GM12878 (cell line): ENCODE results near the gene TRERF1. TPM values are rescaled to one million over a fixed set of nuclear protein-coding genes. Genes with fewer than 3 reads are reported as not detected.

Experiments
- ATAC-seq: fragments of 200-7000 bp; cut with Tn5 transposase; 3 replicates; pipeline ENCODE4 v1.9.1; 2020; ENCODE audit warnings: mild to moderate bottlenecking, moderate library complexity
- BruUV-seq: library from RNA; stranded (reverse); fragments of 400-500 nt; replicated peaks from 2 replicates; lab custom pipeline; 2021; lab: Mats Ljungman, UMichigan
- CTCF ChIA-PET: fragments of 300-600 bp; sonication (Branson Sonifier 250); formaldehyde crosslinking; extraction: SDS; loops from one replicate; lab custom pipeline; 2021; ENCODE audit warnings: inconsistent platforms; lab: Yijun Ruan, JAX
- POLR2A ChIA-PET: fragments of 350-600 bp; formaldehyde crosslinking; extraction: SDS; loops from one replicate; lab custom pipeline; 2021; ENCODE audit warnings: inconsistent platforms; lab: Charles Lee
- RAD21 ChIA-PET: fragments of 300-600 bp; sonication (Branson Sonifier 250); formaldehyde crosslinking; loops from one replicate; lab custom pipeline; 2023; ENCODE audit warnings: antibody characterized with exemption; ENCODE audit not compliant: unreplicated experiment; lab: Charles Lee
- SMC1A ChIA-PET: fragments of 300-600 bp; sonication (Branson Sonifier 250); formaldehyde crosslinking; loops from one replicate; lab custom pipeline; 2023; ENCODE audit not compliant: unreplicated experiment, uncharacterized antibody; lab: Charles Lee
- DNase-seq: peaks from one replicate; pipeline ENCODE4 v3.0.0-alpha.2; 2011; ENCODE audit warnings: low read depth, low spot score
- FAIRE-seq: peaks from 3 replicates; lab custom pipeline; 2011; peaks lifted over from hg19 to GRCh38; lab: Jason Lieb, UNC
- H2AFZ ChIP-seq: 2 replicates; pipeline ENCODE4 v1.6.0; 2011; ENCODE audit warnings: low read depth, low read length, control low read depth; ENCODE audit not compliant: control insufficient read depth
- H3K27ac ChIP-seq: 2 replicates; pipeline ENCODE4 v1.5.1; 2011; ENCODE audit warnings: control low read depth; ENCODE audit not compliant: control insufficient read depth, insufficient read depth
- H3K27me3 ChIP-seq, 2 experiments: replicated peaks in 1 of 2; 2 replicates each; pipeline versions ENCODE4 v1.6.0 to v1.6.1; 2011; ENCODE audit warnings: low read length in 1 of 2; ENCODE audit not compliant: control insufficient read depth in 2 of 2, insufficient read depth in 2 of 2
- H3K36me3 ChIP-seq, 2 experiments: 2 replicates each; pipeline ENCODE4 v1.5.1; 2011; ENCODE audit warnings: low read length in 1 of 2; ENCODE audit not compliant: control insufficient read depth in 2 of 2, insufficient read depth in 2 of 2
- H3K4me1 ChIP-seq: 2 replicates; pipeline ENCODE4 v1.6.1; 2011; ENCODE audit warnings: mild to moderate bottlenecking, low read length, moderate library complexity, mixed read lengths; ENCODE audit not compliant: control insufficient read depth, insufficient read depth
- H3K4me2 ChIP-seq: 2 replicates; pipeline ENCODE4 v1.6.0; 2011; ENCODE audit warnings: control low read depth; ENCODE audit not compliant: control insufficient read depth, insufficient read depth
- H3K4me3 ChIP-seq: fragments of 200-600 bp; sonication (generic); 2 replicates; pipeline ENCODE4 v1.5.1; 2016
- H3K79me2 ChIP-seq: 2 replicates; pipeline ENCODE4 v1.6.0; 2011; ENCODE audit warnings: low read length; ENCODE audit not compliant: control insufficient read depth, insufficient read depth
- H3K9ac ChIP-seq: 2 replicates; pipeline ENCODE4 v1.8.0; 2011; ENCODE audit warnings: low read length, control low read depth, mixed read lengths; ENCODE audit not compliant: control insufficient read depth, insufficient read depth
- H3K9me3 ChIP-seq: replicated peaks from 3 replicates; pipeline ENCODE4 v1.5.1; 2011; ENCODE audit warnings: mild to moderate bottlenecking, low read length; ENCODE audit not compliant: control insufficient read depth, insufficient read depth
- H4K20me1 ChIP-seq: 2 replicates; pipeline ENCODE4 v1.6.0; 2011; ENCODE audit not compliant: control insufficient read depth, insufficient read depth
- WGBS: methylation state at CpG from one replicate; pipeline ENCODE4 v1.1.6; 2016; ENCODE audit warnings: low lambda C conversion rate; ENCODE audit not compliant: insufficient replicate concordance, insufficient coverage; ENCODE audit errors: missing lambda C conversion rate; 5-methylcytosine and 5-hydroxymethylcytosine counted together
- in situ Hi-C: fragments of 300-500 bp; cut with MboI; formaldehyde crosslinking; loops from 9 replicates; pipeline ENCODE4 v1.14.3; 2018; ENCODE audit warnings: mixed read lengths
- intact Hi-C: fragments of 100-400 bp; cut with micrococcal nuclease; formaldehyde crosslinking; loops from one replicate; pipeline ENCODE4 v1.14.2; 2022; ENCODE audit not compliant: unreplicated experiment
- polyA plus RNA-seq, 11 experiments: library from polyadenylated mRNA; depleted of rRNA in 4 of 11; unstranded in 6 of 11; stranded (reverse) in 5 of 11; fragments of >200 nt; fragmentation: Nextera tagmentation in 4 of 11; fragmentation: Illumina TruSeq in 1 of 11; extraction: Ambion mirVana in 4 of 11; extraction: Trizol in 1 of 11; gene quantifications; 1 replicate in 1 of 11; 2 replicates in 10 of 11; pipeline versions ENCODE4 v1.2.1 to v1.2.3, GENCODE V29; 2011 to 2016; ENCODE audit warnings: inconsistent platforms in 2 of 11, missing spikeins in 2 of 11, low read depth in 1 of 11
- total RNA-seq, 4 experiments: library from RNA; depleted of rRNA in 3 of 4; stranded (reverse); fragments of >200 nt in 3 of 4; fragmentation: Illumina TruSeq in 1 of 4; extraction: Trizol in 1 of 4; gene quantifications; 2 replicates each; pipeline versions ENCODE4 v1.2.1 to v1.2.3, GENCODE V29; 2013 to 2021
- TF ChIP-seq, protein P1 (sequence below): fragments of 450-650 bp; IDR thresholded peaks from 2 replicates; pipeline ENCODE4 v1.6.1; 2016; ENCODE audit warnings: mild to moderate bottlenecking, moderate library complexity, borderline replicate concordance
- TF ChIP-seq, protein P2 (sequence below): fragments of 450-650 bp; IDR thresholded peaks from 2 replicates; pipeline ENCODE4 v1.6.1; 2016; ENCODE audit warnings: mild to moderate bottlenecking

The TRERF1 gene
- total and polyA plus RNA-seq, 10 of the 15 experiments (the other 5 are each of a cell fraction or from before 2014, with no cell fraction given): 2.2 to 19.4 (median 7.2) TPM

DNA sequence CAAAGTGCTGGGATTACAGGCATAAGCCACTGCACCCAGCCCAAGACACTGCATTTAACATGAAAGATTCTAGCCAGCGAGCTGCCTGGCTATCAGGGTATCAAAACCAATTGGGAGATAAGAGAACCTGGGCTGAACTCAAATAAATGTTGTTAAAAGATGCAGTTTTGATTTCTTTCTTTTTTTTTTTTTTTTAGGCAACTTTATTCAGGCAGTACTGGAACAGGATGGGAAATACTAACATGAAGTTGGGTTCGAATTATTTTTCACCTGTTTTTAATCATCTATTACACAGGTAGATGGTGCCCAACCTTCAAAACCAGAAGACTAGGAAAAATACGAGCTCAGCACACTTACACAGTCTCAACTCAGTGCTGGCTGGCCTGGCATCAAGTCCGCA is 63.7 kb downstream of the TRERF1 start:
- Histone ChIP-seq H3K36me3 (0 out of 4 replicates have a peak, but pooled peaks cover 0 to 3% of the 10 kb centered on the region in 2 experiments), H3K9ac (no peak overlapping the region), H3K27me3 (no peaks in the 10 kb centered on the region), H3K4me3 (no peak overlapping the region), H3K4me1 (peaks cover 51% of the 10 kb centered on the region), H3K4me2 (no peak overlapping the region), H3K9me3 (no peaks in the 10 kb centered on the region), H3K27ac (no peak overlapping the region), H4K20me1 (no peaks in the 10 kb centered on the region), H3K79me2 (peaks cover 20% of the 10 kb centered on the region), H2AFZ (no peak overlapping the region)
- ChIA-PET CTCF (interaction anchor here (0.8 to 3.1 kb wide), 6 partner anchors 10 to 159 kb away, joined by 3 to 12 read pairs (median 3); no protein-coding TSS in a partner anchor), POLR2A (interaction anchor here (1.2 kb wide), 1 partner anchor 14 kb away, joined by 3 read pairs; no protein-coding TSS in a partner anchor), RAD21 (interaction anchor here (0.9 to 4.3 kb wide), 4 partner anchors 10 to 159 kb away, joined by 3 to 54 read pairs (median 15); no protein-coding TSS in a partner anchor), SMC1A (interaction anchor here (3.9 to 6.5 kb wide), 5 partner anchors 11 to 118 kb away, joined by 13 to 65 read pairs (median 40); no protein-coding TSS in a partner anchor)
- FAIRE-seq (no peak), DNase-seq (no peak), ATAC-seq (no peak)
- intact Hi-C loops (no loop called here), in situ Hi-C loops (no loop called here)
- TF ChIP-seq, protein P1, sequence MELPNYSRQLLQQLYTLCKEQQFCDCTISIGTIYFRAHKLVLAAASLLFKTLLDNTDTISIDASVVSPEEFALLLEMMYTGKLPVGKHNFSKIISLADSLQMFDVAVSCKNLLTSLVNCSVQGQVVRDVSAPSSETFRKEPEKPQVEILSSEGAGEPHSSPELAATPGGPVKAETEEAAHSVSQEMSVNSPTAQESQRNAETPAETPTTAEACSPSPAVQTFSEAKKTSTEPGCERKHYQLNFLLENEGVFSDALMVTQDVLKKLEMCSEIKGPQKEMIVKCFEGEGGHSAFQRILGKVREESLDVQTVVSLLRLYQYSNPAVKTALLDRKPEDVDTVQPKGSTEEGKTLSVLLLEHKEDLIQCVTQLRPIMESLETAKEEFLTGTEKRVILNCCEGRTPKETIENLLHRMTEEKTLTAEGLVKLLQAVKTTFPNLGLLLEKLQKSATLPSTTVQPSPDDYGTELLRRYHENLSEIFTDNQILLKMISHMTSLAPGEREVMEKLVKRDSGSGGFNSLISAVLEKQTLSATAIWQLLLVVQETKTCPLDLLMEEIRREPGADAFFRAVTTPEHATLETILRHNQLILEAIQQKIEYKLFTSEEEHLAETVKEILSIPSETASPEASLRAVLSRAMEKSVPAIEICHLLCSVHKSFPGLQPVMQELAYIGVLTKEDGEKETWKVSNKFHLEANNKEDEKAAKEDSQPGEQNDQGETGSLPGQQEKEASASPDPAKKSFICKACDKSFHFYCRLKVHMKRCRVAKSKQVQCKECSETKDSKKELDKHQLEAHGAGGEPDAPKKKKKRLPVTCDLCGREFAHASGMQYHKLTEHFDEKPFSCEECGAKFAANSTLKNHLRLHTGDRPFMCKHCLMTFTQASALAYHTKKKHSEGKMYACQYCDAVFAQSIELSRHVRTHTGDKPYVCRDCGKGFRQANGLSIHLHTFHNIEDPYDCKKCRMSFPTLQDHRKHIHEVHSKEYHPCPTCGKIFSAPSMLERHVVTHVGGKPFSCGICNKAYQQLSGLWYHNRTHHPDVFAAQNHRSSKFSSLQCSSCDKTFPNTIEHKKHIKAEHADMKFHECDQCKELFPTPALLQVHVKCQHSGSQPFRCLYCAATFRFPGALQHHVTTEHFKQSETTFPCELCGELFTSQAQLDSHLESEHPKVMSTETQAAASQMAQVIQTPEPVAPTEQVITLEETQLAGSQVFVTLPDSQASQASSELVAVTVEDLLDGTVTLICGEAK: peak; percentile 44; the same call in 1 of the 2 replicates
- TF ChIP-seq, protein P2, sequence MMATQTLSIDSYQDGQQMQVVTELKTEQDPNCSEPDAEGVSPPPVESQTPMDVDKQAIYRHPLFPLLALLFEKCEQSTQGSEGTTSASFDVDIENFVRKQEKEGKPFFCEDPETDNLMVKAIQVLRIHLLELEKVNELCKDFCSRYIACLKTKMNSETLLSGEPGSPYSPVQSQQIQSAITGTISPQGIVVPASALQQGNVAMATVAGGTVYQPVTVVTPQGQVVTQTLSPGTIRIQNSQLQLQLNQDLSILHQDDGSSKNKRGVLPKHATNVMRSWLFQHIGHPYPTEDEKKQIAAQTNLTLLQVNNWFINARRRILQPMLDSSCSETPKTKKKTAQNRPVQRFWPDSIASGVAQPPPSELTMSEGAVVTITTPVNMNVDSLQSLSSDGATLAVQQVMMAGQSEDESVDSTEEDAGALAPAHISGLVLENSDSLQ: no peak
- no TSS peak for BruUV-seq
- whole genome bisulfite sequencing: 71% methylated on average over 3 of the region's 4 CpGs
